PFSK-1 (cell line): ENCODE results near the gene ADCY7.

Source experiments
- FOXP2 ChIP-seq: optimal IDR thresholded peaks from 2 replicates; pipeline ENCODE3; 2011; ENCODE audit warnings: borderline replicate concordance, control low read depth, inconsistent platforms; ENCODE audit not compliant: insufficient read depth; ENCODE audit errors: extremely low read length, extremely low read depth
- POLR2AphosphoS5 ChIP-seq: IDR thresholded peaks from 2 replicates; pipeline ENCODE4 v1.6.1; 2012; ENCODE audit warnings: low read depth, mild to moderate bottlenecking, control low read depth, low read length, moderate library complexity
- REST ChIP-seq, 2 experiments: IDR thresholded peaks; 2 replicates each; pipeline versions ENCODE4 v1.6.1 to v1.8.0; 2011 to 2012; ENCODE audit warnings: low read depth in 2 of 2, low read length in 2 of 2, control low read depth in 1 of 2, inconsistent platforms in 1 of 2, mild to moderate bottlenecking in 1 of 2, moderate library complexity in 1 of 2; ENCODE audit not compliant: insufficient read depth in 1 of 2
- SIN3A ChIP-seq: IDR thresholded peaks from 2 replicates; pipeline ENCODE4 v1.6.1; 2012; ENCODE audit warnings: mild to moderate bottlenecking, low read length, moderate library complexity, borderline replicate concordance; ENCODE audit not compliant: insufficient read depth
- TAF1 ChIP-seq: IDR thresholded peaks from 2 replicates; pipeline ENCODE4 v1.6.1; 2012; ENCODE audit warnings: low read length, control low read depth, borderline replicate concordance; ENCODE audit not compliant: insufficient read depth

Gene ADCY7

DNA sequence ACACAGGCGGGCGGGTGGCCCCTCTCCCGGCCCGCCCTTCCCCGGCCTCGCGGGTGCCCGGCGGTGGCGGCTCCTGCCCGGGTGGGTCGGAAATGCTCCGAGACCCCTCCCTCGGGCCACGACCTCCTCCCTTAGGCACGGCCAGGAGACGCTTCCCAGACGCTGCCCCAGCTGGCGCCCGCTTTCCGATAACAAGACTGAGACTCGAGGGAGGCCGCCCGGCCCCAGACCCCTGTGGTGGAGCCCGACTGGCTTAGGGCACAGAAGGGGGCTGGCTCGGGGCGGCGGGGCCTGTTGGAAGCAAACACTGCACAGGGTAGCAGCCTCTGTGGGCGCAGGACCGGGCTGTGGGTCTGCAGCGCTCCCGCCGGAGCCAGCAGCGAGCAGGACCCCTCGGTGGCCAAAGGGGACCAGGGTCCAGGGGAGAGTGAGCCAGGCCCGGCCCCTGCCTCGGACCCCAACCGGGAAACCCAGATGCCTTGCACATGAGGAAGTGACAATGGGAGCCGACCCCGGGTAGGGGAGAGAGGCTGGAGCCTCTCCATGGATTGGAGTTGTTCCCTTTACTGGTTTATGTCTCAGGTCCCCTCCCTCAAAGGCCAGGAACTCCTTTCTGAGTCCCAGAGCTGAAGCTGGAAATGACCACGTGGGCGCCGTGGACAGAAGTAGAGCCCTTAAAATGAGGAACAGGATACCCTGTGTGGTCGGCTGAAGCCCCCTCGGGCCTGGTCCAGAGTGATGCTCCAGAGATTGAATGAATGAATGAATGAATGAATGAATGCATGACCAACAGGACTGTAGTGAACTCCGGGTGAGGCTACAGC, 19.8 kb upstream of the ADCY7 start:
- TF ChIP-seq REST (IDR thresholded peaks at IDR 0.05; ENCODE audit: insufficient read depth in 1 of 2, low read depth in 2 of 2, low read length in 2 of 2) = no peak
- no peak for TF ChIP-seq TAF1
- no peak for TF ChIP-seq SIN3A
- no peak for TF ChIP-seq POLR2AphosphoS5

GRCh38 chr16:50247123-50247905, 19.0 kb upstream of the ADCY7 start:
- TF ChIP-seq POLR2AphosphoS5 = no peak
- no peak for TF ChIP-seq SIN3A
- TF ChIP-seq REST (IDR thresholded peaks at IDR 0.05; ENCODE audit: insufficient read depth in 1 of 2, low read depth in 2 of 2, low read length in 2 of 2) = no peak
- TF ChIP-seq TAF1 = no peak
- TF ChIP-seq FOXP2 = no peak

GRCh38 chr16:50247906-50248608, 18.3 kb upstream of the ADCY7 start:
- no peak for TF ChIP-seq FOXP2
- TF ChIP-seq TAF1 = no peak
- TF ChIP-seq SIN3A = no peak
- TF ChIP-seq REST (IDR thresholded peaks at IDR 0.05; ENCODE audit: insufficient read depth in 1 of 2, low read depth in 2 of 2, low read length in 2 of 2) = no peak
- TF ChIP-seq POLR2AphosphoS5 = no peak

GRCh38 chr16:50248845-50249244, 17.5 kb upstream of the ADCY7 start:
- no peak for TF ChIP-seq REST (IDR thresholded peaks at IDR 0.05; ENCODE audit: insufficient read depth in 1 of 2, low read depth in 2 of 2, low read length in 2 of 2)
- no peak for TF ChIP-seq TAF1
- no peak for TF ChIP-seq FOXP2
- no peak for TF ChIP-seq SIN3A
- no peak for TF ChIP-seq POLR2AphosphoS5
